ENCODE measurements around the gene SDK2.

Gene SDK2

DNA sequence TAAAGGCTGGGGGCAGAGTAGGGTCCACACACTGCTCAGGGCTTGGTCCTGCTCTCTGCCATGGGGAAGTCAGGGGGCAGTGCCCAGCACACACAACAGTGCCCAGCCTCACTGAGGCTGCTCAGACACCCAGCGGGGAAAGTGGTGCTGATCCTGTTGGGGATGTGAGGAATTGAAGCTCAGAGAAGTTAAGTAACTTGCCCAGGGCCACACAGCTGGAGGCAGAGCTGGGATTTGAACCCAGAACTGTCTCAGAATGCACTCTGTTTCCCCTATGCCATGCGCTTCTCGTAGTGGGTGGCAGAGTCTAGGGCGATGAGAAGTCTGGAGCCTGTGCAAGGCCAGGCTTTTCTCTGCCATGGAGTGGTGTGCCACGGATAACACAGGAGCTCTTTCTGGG is 59.3 kb downstream of the SDK2 start:
- no peak for DNase-seq

DNA sequence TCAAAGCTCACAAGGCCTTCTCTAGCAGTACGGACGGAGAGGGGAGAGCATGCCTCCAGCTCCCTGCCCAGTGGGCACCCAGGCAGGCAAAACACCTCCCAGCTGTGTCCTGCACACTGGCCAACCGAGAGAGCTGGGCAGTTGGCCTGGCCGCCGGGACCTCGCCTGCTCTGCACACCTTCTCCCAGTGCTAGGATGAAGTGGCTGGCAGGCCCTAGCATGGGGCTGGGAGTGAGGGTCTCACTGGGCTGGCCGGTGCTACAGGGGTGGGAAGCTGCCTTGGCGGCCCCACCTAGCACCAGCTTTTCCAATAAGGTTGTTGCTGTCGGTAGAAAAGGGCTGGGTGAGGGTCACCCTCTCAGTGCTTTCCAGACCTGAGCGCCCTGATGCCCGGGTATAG is 60.2 kb downstream of the SDK2 start:
- DNase-seq: no peak

DNA sequence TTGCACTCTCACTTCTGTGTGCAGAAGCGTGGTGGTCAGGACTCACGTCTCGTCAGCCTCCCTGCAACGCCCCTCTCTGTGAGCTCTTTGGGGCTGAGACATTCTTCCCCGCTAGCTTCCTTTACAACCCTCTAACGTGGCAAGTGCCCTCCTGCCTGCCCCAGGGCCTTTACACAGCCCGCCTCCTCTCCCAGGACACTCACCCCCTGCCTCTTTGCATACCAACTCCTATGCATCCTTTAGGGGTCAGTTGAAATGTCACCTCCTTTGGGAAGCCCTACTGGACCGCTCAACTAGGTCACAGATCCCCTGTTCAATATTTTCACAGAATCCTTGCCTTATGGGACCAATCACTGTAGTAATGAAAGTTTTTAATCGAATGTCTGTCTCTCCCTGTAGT is 61.4 kb downstream of the SDK2 start:
- DNase-seq: no peak

DNA sequence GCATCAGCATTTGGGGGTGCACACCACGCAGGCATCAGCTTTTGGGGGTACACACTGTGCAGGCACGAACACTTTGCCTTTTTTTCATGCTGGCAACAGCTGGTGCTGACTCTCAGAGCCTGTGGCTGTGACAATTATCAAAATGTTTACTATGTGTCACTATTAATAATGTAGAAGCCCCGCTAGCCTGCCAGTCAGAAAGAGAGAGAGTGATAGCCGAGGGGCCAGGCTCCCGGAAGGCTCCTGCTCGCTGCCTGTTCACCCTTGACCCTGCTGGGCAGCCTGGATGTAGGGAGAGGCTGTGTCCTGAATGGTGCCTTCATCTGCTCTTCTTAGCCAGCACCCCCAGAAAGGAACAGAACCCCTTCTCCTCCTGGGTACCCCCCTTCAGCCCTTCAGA is 61.9 kb downstream of the SDK2 start:
- DNase-seq: no peak

DNA sequence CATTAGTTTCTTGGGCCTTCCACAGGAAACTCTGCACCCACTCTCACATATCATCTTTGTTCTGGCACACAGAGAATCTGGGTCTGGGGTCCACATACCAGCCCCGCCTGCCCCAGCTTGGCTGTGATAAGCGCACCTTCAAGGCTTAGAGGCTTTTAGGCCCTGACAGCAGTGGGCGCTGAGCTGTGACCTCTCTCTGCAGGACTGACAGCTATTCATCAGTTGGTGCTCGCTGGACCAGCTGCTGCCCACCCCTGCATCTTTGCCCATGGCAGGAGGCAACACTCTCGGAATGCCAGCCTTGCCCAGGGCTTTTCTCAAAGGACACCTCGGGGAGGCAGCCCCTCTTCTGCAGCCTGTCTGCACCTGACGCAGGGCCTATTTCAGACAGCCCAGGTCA is 62.9 kb downstream of the SDK2 start:
- no peak for DNase-seq

DNA sequence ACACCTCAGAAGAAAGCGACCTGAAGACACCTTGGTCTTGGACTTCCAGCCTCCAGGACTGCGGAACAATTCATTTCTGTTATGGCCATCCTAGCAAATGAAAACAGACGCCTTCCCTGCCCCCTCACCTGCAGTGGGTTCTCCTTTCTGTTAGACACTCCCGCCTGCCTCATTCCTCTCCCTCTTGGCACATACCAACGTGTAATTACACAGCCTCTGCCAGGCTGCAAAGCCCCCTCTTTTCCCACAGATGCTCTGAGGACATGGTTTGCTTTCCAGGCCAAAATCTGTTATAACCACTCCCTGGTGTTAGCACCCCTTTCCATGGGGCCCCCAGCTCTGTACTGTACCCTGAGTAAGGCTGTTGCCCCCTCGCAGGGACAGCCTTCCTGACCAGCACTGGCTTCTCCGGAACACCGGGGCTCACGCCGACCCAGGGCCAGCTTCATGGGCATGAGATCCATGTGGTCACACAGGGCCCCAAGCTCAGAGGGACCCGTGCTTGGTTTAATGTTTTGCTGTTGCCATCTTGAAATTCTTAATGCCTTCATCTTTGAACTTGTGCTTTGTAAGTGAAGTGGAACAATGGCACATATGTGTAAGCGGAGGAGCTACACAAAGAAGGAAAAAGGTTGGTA is 64.1 kb downstream of the SDK2 start:
- DNase-seq: no peak

DNA sequence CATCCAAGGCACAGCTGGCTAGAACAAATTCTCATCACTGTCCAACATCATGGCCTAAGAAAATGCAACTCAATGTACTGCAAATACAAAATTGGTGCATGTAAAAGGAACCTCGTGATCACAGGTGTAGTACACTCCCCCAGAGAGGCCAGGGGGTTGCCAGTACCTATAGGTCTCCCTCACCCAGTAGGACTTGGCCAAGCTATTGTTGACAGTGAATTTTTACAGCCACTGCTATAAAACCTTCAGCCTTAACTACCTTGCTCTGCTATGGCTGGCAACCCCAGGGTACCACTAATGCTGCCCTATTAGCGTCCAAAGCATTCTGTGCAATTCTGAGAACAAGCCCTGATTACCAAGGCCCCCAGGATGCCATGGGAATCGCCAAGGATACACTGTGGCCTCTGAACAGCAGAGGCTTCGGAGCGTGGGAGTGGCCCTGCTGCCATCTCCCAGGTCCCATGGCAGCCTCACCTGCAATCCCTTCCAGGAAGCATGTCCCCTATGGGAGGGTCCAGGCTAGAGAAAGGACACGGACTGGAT is 67.6 kb downstream of the SDK2 start:
- DNase-seq: no peak

DNA sequence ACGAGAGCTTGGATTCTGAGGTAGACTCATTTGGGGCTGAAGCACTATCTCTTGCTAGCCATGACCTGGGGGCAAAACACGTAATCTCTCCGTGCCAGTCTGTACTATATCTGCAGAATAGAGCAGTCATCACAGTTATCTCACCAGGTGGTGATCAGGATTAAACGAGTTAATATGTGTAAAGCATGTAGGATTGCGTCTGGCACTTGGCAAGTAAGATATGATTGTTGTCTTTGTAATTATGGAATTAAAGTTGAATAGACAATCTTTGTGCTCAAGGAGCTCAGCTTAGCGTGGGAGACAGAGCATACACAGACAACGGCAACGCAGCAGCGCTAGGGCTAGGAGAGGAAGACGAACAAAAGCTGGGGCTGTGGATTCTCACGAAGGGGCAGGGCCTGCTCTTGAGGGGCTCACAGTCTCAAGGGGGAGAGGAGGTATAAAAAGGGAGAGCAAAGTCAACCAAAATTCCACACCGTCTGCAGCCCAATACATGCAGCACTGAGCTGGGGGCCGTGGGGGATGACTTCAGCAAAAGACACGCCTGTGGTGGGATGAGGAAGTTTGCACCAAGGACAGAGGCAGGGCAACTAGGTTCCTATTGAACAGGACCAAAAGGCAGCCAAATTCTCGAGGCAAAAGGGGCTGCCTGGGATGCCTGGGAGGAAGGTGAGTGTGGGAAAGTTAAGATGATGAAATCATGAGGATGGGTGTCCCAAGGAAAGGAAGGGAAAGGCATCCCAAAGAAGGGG is 68.6 kb downstream of the SDK2 start:
- DNase-seq: no peak

DNA sequence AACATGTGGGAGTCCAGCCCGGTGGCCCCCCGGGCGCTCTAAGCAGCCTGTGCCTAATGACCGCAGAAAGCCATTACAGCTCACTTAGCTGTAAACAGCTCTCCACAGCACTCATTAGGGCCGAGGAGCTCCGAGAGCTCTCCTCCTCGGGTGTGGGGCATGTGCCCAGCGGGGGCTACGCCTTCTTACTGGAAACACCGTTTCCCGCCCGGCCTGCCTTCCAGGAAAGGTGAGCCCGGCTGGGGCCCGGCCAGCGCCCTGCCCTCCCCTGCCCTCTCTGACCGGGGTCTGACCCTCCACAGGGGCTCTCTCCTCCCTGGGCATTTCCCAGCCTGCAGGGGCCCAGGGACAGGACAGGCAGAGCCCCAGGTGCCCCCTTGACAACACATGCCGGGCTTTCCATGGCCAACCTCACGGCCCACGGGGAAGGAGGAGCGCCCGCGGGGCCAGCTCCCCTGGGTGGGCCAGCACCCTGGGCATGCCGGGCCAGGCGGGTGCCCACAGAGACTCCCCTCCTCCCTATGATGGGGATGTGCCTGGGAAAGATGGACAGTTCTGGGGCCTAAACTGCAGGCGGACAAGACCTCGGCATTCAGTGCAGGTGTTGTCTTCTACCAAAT is 72.6 kb downstream of the SDK2 start:
- DNase-seq: no peak

DNA sequence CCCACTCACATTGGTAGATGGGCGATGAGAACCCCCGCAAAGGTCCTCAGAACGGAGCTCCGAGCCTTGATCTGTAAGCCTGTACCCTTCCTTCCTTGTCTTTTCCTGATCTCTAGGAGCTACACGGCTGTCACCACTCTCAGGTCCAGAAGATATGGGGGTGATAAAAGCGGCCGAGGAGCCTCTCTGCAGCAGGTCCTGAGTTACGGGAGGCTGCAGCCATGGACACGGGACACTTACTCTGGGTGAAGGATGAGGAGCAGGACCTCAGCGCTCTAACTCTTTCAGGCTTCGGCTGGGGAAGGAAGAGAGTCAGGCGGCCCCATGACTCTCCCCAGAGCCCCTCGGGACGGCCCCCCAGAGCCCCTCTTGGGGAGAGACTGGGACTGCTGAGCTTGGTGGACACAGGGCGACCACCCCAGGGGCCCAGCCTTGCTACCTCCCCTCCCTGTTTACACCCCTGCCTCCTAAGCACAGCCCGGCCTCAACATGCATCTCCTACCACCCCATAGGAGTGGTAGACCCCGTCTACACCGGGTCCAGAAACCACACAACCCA is 74.4 kb downstream of the SDK2 start:
- no peak for DNase-seq

DNA sequence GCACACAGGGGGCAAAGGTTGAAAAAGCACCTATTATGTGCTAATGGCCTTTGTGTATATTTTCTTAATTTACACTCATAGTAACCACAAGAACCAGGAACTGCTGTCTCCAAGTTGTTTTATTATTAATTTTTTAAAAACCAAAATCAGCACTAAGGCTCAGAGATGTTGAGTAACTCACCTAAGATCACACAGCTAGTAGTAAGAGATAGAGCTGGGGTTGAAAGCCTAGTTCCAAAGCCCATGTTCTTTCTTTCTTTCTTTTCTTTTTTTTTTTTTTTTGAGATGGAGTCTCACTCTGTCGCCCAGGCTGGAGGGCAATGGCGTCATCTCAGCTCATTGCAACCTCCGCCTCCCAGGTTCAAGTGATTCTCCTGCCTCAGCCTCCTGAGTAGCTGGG is 75.3 kb downstream of the SDK2 start:
- no peak for DNase-seq

DNA sequence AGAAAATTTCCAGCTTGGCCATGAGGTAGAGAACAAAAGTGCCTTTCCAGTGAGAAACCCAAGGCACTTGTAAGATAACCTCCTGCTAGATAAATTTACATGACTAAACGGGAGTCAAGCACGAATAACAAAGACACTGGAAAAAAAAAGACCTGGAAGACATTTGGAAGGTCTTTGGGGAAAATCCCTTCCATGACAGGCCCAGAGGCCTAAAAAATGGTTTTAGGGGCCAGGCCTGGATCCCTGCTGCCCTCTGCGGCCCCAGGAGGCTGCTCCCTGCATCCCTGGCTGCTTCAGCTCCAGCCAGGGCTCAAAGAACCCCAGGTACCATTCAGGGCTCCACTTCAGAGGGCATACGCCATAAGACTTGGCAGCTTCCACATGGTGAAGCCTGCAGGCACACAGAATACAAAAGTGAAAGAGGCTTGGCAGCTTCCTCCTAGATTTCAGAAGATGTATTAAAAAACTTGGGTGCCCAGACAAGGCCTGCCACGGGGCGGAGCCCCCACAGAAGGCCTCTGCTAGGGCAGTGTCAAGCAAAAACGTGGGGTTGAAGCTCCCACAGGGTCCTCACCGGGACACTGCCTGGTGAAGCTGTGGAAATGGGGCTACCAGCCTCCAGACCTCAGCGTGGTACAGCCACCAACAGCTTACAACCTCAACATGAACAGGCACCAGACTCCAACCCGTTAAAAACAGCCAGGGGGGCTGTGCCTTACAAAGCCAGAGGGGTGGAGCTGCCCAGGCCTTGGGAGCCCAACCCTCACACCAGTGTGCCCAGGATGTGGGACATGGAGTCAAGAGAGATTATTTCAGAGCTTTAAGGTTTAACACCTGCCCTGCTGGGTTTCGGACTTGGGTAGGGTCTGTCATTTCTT is 77.1 kb downstream of the SDK2 start:
- no peak for DNase-seq

DNA sequence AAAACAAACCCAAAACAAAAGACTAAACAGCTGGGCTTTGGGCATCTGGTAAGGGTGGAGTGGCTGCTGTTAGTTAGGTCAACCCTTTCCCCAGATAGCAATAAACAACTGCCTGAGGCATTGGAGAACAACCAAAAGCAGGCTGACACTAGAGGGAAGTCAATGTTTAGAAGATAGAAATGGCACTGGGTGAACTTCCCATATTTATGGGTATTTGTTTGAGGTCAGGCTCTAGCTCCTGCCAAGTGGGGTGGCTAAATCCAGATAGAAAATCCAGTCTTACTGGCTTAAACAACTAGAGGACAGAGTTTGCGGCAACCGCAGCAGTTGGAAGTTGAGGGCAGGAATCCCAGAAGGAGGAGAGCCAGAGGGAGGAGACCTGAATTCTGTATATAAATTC is 79.4 kb downstream of the SDK2 start:
- DNase-seq: no peak

DNA sequence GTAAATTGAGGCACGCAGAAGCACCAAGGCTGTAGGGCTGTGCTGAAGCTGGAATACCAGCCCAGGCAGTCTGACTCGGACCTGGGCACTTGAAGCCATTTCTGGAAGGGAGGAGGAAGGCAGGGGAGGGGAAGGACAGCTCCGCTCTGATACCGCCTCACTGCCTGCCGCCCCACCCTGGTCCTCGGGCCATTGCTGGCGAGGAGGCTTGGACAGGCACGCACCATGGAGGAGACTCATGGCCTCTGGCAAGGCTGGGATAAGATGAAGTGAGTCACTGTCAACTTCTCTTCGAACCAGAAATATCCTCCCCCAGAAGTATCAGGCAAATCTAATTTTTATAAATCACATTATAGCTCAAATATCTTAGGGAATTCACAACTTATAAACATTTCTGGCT is 81.3 kb downstream of the SDK2 start:
- DNase-seq: no peak

DNA sequence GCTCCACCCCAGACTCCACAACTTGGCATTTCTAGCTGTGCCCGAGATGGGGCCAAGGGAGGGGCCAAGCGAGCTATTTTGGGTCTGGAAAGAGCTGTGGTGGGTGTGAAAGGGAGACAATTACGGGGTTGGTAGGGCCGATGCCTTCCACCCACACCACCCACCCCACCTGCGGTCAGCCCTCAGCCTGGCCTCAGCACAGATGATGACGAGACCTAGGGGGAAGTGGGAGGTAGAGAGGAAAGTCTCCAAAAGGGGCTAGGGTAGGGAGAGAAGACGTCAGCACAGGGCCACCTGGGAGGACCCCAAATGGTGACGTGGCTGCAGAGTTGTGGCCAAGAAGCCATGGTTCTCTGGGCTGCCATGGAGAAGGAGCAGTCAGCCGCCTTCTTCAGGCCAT is 83.1 kb downstream of the SDK2 start:
- DNase-seq: no peak

DNA sequence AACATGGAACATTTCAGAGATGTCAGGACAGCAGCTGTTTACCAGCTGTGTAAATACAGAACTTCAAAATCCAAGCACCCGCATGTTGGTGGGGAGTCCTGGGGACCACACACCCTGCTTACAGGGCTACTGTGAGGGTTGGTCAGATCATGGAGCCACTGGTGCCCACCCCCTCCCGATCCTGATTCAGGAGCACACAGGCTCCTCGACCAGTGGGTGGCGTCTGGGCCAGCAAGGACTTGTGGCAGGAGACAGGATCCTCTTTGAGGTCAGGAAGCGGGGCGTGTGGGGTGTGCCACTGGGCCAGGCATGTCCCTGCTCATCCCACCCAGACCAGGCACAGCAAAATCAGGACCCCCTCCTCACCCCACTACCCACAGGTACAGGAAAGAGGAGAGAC is 83.6 kb downstream of the SDK2 start:
- DNase-seq: no peak

DNA sequence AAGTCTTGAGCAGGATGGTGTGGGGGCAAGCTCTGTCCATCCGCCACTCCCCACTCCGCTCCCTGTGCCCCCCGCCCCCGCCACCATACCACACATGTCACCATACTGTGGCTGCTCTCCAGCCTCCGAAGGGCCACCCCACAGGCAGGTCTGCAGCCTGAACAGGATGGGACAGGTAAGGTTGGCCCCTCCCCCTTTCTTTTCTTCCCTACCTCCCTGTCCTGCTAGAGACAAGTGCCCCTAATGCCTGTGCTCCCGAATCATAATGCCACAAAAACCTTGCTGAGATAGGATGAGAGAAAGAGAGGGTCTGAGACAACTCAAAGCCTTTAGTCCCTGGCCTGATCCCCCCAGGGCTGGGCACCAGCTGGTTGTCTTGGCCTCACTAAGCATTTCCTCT is 84.7 kb downstream of the SDK2 start:
- no peak for DNase-seq

DNA sequence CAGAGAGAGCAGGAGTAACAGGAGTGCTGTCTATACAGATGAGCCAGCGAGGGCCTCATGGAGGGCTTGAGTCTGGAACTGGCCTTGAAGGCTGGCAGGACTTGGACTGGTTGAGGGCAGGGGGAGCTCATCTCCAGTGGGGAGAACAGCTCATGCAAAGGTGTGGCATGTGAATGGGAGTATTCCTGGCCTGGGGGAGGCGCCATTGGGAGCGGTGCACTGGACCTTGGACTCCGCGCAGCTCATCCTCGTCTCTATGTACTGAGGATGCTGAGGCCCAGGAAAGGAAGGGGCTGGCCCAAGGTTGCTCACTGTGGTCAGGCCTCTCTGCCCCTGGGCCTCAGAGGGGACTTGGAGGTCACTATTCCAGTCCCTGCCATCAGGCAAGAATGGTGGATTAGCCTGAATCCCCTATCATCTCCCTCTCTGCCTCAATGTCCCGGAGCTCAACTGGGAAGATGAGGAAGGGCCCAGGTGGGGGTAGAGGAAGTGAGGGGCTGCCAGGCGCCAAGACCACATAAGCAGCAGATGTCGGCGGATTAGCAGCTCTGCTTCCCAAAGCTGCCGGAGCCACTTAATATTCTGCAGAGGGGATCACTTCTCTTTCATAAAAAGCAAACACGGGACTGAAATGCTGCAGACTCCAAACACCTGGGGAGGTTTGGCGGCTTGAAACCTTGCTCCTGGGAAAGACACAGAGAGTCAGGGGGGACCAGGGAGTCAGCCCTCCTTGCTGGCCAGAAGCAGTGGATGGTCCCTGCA is 88.9 kb downstream of the SDK2 start:
- no peak for DNase-seq

DNA sequence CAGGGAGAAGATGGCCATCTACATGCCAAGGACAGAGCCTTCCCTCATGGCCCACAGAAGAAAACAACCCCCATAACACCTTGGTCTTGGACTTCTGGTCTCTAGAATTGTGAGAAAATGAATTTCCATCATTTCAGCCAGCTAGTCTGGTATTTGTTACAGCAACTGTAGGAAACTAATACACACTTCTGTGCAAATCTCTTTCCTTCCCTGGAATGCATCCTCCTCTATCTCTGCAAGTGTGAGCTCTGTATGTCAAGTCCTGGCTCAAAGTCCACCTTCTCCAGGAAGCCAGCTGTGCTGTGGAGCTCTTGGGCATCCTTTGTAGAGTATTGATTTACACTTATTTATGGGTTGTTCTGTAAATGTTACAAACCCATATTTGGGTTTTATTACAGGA is 89.7 kb downstream of the SDK2 start:
- no peak for DNase-seq

DNA sequence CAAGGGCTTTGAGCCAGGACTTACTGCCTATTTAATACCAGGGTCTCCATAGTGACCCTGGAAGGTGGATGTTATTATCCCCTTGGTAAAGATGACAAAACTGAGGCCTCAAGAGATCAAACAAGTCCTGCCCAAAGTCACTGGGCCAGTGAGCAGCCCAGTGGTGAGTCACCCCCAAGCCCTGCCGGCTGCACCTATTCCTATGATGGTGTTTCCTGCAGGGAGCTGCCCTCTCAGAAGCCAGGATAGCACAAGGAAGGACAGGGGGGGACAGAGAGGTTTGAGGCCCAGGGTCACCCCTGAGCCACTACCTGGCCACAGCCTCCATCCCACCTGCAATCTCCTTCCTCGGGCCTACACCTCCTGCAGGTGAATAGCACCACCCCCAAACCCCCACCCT is 90.9 kb downstream of the SDK2 start:
- DNase-seq: no peak

DNA sequence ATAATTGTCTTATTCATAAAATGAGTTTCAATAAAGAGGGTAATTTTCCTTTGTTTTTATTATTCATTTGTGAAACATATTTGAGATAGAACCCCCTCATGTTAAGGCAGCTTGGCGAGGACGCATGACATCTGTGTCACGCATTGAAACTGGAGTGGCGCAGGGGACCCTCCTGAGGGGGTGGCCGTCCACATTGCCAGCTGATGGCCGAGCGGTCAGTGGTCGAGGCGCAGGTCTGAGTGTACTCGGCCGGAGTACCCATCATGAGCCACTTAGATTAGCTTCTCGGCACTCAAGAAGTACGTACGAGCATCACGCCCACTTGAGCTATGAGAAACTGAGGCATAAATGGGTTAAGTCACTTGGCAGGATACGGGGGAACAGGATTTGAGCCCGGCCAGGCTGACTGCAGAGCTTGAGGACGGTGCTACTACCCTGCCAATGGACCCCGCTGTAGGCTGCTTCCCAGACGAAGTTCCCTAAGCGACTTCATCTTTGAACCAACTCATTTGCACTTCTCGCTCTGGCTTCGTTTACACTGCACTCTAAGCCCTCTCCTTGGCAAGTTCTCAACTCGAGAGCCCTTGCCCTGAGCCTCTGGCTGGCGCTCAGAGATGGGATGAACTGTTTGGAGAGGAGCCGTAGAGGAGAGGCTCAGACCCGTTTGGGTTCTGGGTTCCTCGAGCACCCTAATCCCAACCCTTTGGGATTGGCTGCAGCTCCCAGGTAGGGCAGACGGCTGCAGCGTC is 91.8 kb downstream of the SDK2 start:
- no peak for DNase-seq

Measured in SW 1271 (cell line).